Mesenchymal stem cell (in vitro differentiated cells and primary cell): Measurements from ENCODE around the gene IP6K3.

ENCODE experiments used
- DNase-seq: peaks from one replicate; pipeline ENCODE4 v3.0.0-alpha.2; 2013
- H2AFZ ChIP-seq: one replicate; pipeline ENCODE4 v1.6.1; 2013; ENCODE audit warnings: low read depth, mild to moderate bottlenecking, control low read depth, inconsistent platforms, low read length, moderate library complexity
- H2AK5ac ChIP-seq: 2 replicates; pipeline ENCODE4 v1.6.1; 2013; ENCODE audit warnings: low read length, moderate library complexity, mild to moderate bottlenecking, inconsistent platforms; ENCODE audit not compliant: severe bottlenecking
- H2BK120ac ChIP-seq: one replicate; pipeline ENCODE4 v1.6.1; 2013; ENCODE audit warnings: low read depth, mild to moderate bottlenecking, inconsistent platforms, low read length, moderate library complexity
- H2BK12ac ChIP-seq, 2 experiments: one replicate each; pipeline ENCODE4 v1.6.1; 2013; ENCODE audit warnings: inconsistent platforms in 2 of 2, low read length in 2 of 2, mild to moderate bottlenecking in 2 of 2, moderate library complexity in 2 of 2, control low read depth in 1 of 2
- H2BK15ac ChIP-seq: one replicate; pipeline ENCODE4 v1.6.1; 2013; ENCODE audit warnings: mild to moderate bottlenecking, low read depth, inconsistent platforms; ENCODE audit not compliant: poor library complexity, severe bottlenecking
- H2BK5ac ChIP-seq: 2 replicates; pipeline ENCODE4 v1.6.1; 2013; ENCODE audit warnings: low read depth, mild to moderate bottlenecking, low read length, control low read depth, inconsistent platforms; ENCODE audit not compliant: poor library complexity, severe bottlenecking
- H3K14ac ChIP-seq, 2 experiments: one replicate each; pipeline ENCODE4 v1.6.1; 2013; ENCODE audit warnings: inconsistent platforms in 2 of 2, low read length in 2 of 2, control low read depth in 1 of 2, mild to moderate bottlenecking in 1 of 2, moderate library complexity in 1 of 2
- H3K18ac ChIP-seq, 2 experiments: one replicate each; pipeline ENCODE4 v1.6.1; 2013; ENCODE audit warnings: inconsistent platforms in 2 of 2, low read length in 2 of 2, control low read depth in 1 of 2, low read depth in 1 of 2, mild to moderate bottlenecking in 1 of 2
- H3K23ac ChIP-seq, 2 experiments: one replicate each; pipeline ENCODE4 v1.6.1; 2013; ENCODE audit warnings: inconsistent platforms in 2 of 2, low read length in 2 of 2, mild to moderate bottlenecking in 2 of 2, moderate library complexity in 2 of 2, control low read depth in 1 of 2
- H3K27ac ChIP-seq: 2 replicates; pipeline ENCODE4 v1.5.1; 2013; ENCODE audit warnings: mild to moderate bottlenecking, moderate library complexity, low read length, control low read depth, inconsistent platforms; ENCODE audit not compliant: poor library complexity, severe bottlenecking
- H3K27me3 ChIP-seq, 2 experiments: 2 replicates each; pipeline versions ENCODE4 v1.6.1 to v1.7.0; 2013; ENCODE audit warnings: low read length in 2 of 2, mild to moderate bottlenecking in 2 of 2, moderate library complexity in 2 of 2, control low read depth in 1 of 2, inconsistent platforms in 1 of 2; ENCODE audit not compliant: control insufficient read depth in 1 of 2, insufficient read depth in 1 of 2
- H3K36me3 ChIP-seq, 2 experiments: 2 replicates each; pipeline versions ENCODE4 v1.6.1 to v1.7.0; 2013; ENCODE audit warnings: low read length in 2 of 2, control low read depth in 1 of 2, inconsistent platforms in 1 of 2, low read depth in 1 of 2, mild to moderate bottlenecking in 1 of 2; ENCODE audit not compliant: insufficient read depth in 2 of 2, control insufficient read depth in 1 of 2
- H3K4ac ChIP-seq, 2 experiments: one replicate each; pipeline ENCODE4 v1.6.1; 2013; ENCODE audit warnings: inconsistent platforms in 2 of 2, low read length in 2 of 2, mild to moderate bottlenecking in 2 of 2, moderate library complexity in 2 of 2, control low read depth in 1 of 2, low read depth in 1 of 2
- H3K4me1 ChIP-seq: 2 replicates; pipeline ENCODE4 v1.6.1; 2013; ENCODE audit warnings: low read depth, low read length, control low read depth; ENCODE audit not compliant: control insufficient read depth, insufficient read depth
- H3K4me2 ChIP-seq: 2 replicates; pipeline ENCODE4 v1.6.1; 2013; ENCODE audit warnings: low read length, mild to moderate bottlenecking, inconsistent platforms; ENCODE audit not compliant: poor library complexity, severe bottlenecking
- H3K4me3 ChIP-seq, 2 experiments: 2 replicates each; pipeline versions ENCODE4 v1.5.1 to v1.7.0; 2013; ENCODE audit warnings: low read length in 2 of 2, mild to moderate bottlenecking in 2 of 2, control low read depth in 1 of 2, low read depth in 1 of 2; ENCODE audit not compliant: insufficient read depth in 1 of 2
- H3K79me1 ChIP-seq: replicated peaks from 2 replicates; pipeline ENCODE4 v1.6.1; 2013; ENCODE audit warnings: mild to moderate bottlenecking, control low read depth, low read length, inconsistent platforms; ENCODE audit not compliant: poor library complexity, severe bottlenecking
- H3K9ac ChIP-seq: 2 replicates; pipeline ENCODE4 v1.7.0; 2013; ENCODE audit warnings: mild to moderate bottlenecking, low read length, moderate library complexity
- H3K9me3 ChIP-seq: 2 replicates; pipeline ENCODE4 v1.7.0; 2013; ENCODE audit warnings: mild to moderate bottlenecking, low read length; ENCODE audit not compliant: control insufficient read depth
- H4K8ac ChIP-seq: one replicate; pipeline ENCODE4 v1.6.1; 2013; ENCODE audit warnings: inconsistent platforms, mild to moderate bottlenecking, low read length, moderate library complexity
- H4K91ac ChIP-seq: one replicate; pipeline ENCODE4 v1.6.1; 2013; ENCODE audit warnings: mild to moderate bottlenecking, low read length, inconsistent platforms
- WGBS: methylation state at CpG from one replicate; pipeline ENCODE4 v1.1.7; 2013; ENCODE audit warnings: mixed read lengths; 5-methylcytosine and 5-hydroxymethylcytosine counted together

Gene IP6K3

DNA sequence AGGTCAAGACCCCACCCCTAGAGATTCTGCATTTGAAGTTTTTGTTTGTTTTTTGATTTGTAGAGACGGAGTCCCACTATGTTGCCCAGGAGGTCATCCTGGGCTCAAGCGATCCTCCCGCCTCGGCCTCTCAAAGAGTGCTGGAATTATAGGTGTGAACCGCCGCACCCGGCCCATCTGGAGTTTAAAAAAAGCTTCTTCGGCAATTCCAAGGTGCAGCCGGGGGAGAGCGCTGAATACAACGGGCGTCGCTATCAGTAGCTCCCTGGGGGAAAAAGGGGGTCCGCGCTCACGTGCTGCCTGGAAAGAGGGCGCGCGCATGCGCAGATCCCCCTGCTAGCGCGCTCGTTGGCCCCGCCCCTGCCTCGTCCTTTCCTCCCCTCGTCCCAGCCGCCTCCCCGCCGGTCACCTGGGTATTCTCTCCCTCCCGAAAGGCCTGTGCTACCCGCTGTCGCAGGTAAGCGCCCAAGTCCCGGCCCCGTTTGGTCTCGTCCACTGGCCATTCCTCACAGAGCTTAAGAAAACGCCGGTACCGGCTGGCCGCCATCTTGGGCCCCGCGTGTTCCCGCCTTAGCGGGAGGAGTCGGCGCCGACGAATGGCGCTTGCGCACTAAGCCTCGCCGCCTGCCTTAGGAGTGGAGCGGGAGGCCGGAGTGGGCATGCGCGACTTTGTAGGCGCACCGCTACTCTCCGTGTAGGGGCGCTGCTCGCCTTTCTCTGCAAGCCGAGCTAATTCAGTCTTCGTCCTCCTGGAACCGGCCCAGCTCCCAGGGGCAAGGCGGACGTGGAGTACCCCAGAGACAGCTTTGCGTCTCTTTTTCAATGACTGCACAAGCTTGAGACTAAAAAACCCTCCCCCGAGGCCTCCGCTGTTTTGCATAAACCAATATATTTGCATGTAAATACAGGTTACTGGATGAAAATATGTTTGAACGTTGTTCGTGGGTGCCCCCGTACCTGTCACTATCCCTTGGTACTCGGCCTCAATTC, 35.3 kb downstream of the IP6K3 start, which contains the start of gene UQCC2:
UQCC2 (minus strand) TSS at position 561 of the 990 bp plus-strand sequence; CDS start at position 547, 14 bp downstream.
- Histone ChIP-seq H3K4me3 (peak within 1 kb of the TSS; percentile 81 to 94), H2BK5ac (peak within 1 kb of the TSS; percentile 94), H4K91ac (peak within 1 kb of the TSS; percentile 97), H4K8ac (peak within 1 kb of the TSS; percentile 98), H3K27ac (peak within 1 kb of the TSS; percentile 93), H3K23ac (peak within 1 kb of the TSS in 1 of 2 experiments; percentile 78), H3K4me1 (peaks cover 10% of the 10 kb centered on the region), H3K27me3 (no peaks in the 10 kb centered on the region), H2AK5ac (peak within 1 kb of the TSS; percentile 41), H3K18ac (peak within 1 kb of the TSS; percentile 99 to 100), H2BK15ac (peak within 1 kb of the TSS; percentile 87), H3K36me3 (peaks cover 16 to 39% of the 10 kb centered on the region in 2 experiments), H3K4me2 (peak within 1 kb of the TSS; percentile 89), H3K14ac (peak within 1 kb of the TSS in 1 of 2 experiments; percentile 99), H3K9ac (peak within 1 kb of the TSS; percentile 95), H2BK120ac (no peak within 1 kb of the TSS), H3K79me1 (peaks cover 27% of the 10 kb centered on the region), H2BK12ac (peak within 1 kb of the TSS in 1 of 2 experiments; percentile 7), H3K4ac (peak within 1 kb of the TSS; percentile 98 to 99), H2AFZ (peak within 1 kb of the TSS; percentile 20), H3K9me3 (no peaks in the 10 kb centered on the region)
- peak; percentile 96 for DNase-seq
- 7% methylated on average over 67 of the region's 73 CpGs for WGBS

- H3K79me1 ChIP-seq: peaks cover 32% of the 10 kb centered on the region
- peak overlapping the region; percentile 53 to 77 for H3K4ac ChIP-seq
- no peak overlapping the region for H3K27ac ChIP-seq
- H3K4me2 ChIP-seq: peak overlapping the region; percentile 89
- peak overlapping the region; percentile 65 for H2BK15ac ChIP-seq
- peak overlapping the region in 1 of 2 experiments; percentile 53 for H3K14ac ChIP-seq
- no peak overlapping the region for H4K8ac ChIP-seq
- H2BK120ac ChIP-seq: no peak overlapping the region
- H2AFZ ChIP-seq: no peak overlapping the region
- H3K4me3 ChIP-seq: peak overlapping the region; percentile 81 to 94
- H2BK12ac ChIP-seq: peak overlapping the region in 1 of 2 experiments; percentile 7
- H4K91ac ChIP-seq: peak overlapping the region; percentile 54
- WGBS: 93% methylated on average over 15 of the region's 15 CpGs
- no peaks in the 10 kb centered on the region for H3K27me3 ChIP-seq
- no peak for DNase-seq
- no peaks in the 10 kb centered on the region for H3K9me3 ChIP-seq
- peak overlapping the region; percentile 14 for H2AK5ac ChIP-seq
- H3K23ac ChIP-seq: no peak overlapping the region
- H3K36me3 ChIP-seq: peaks cover 19 to 42% of the 10 kb centered on the region in 2 experiments
- peak overlapping the region in 1 of 2 experiments; percentile 10 for H3K18ac ChIP-seq
- H3K4me1 ChIP-seq: peaks cover 10% of the 10 kb centered on the region
- peak overlapping the region; percentile 95 for H3K9ac ChIP-seq
- no peak overlapping the region for H2BK5ac ChIP-seq
Measured at GRCh38 chr6:33710296-33711121, 36.2 kb downstream of the IP6K3 start.

- Histone ChIP-seq H2BK12ac (no peak overlapping the region), H3K14ac (no peak overlapping the region), H3K9ac (peak overlapping the region; percentile 95), H4K91ac (no peak overlapping the region), H3K18ac (no peak overlapping the region), H2BK120ac (no peak overlapping the region), H4K8ac (no peak overlapping the region), H2BK15ac (no peak overlapping the region), H3K4me2 (no peak overlapping the region), H3K27ac (no peak overlapping the region), H3K9me3 (no peaks in the 10 kb centered on the region), H2AK5ac (no peak overlapping the region), H3K27me3 (no peaks in the 10 kb centered on the region), H3K4ac (no peak overlapping the region), H2AFZ (no peak overlapping the region), H3K23ac (no peak overlapping the region), H3K4me1 (peaks cover 10% of the 10 kb centered on the region), H3K36me3 (peaks cover 19 to 43% of the 10 kb centered on the region in 2 experiments), H2BK5ac (no peak overlapping the region), H3K79me1 (peaks cover 33% of the 10 kb centered on the region), H3K4me3 (no peak overlapping the region)
- DNase-seq: no peak
- 98% methylated on average over 10 of the region's 10 CpGs for WGBS
Measured at GRCh38 chr6:33709605-33710295, 37.0 kb downstream of the IP6K3 start.
